Trophoblast cell (in vitro differentiated cells and primary cell): Measurements from ENCODE around the gene TSPAN4. TPM values are rescaled to one million over a fixed set of nuclear protein-coding genes. Genes with fewer than 3 reads are reported as not detected.
A peak's percentile ranks its signal among the peaks of the same experiment; 100 is the strongest.

Experiments used
- DNase-seq, 2 donors: peaks; one replicate each; pipeline ENCODE4 v3.0.0-alpha.2; 2016
- H2AFZ ChIP-seq: 2 replicates; pipeline ENCODE4 v1.6.1; 2013; ENCODE audit warnings: low read length, moderate library complexity, mild to moderate bottlenecking; ENCODE audit not compliant: insufficient read depth, poor library complexity
- H2AK5ac ChIP-seq: 2 replicates; pipeline ENCODE4 v1.6.1; 2013; ENCODE audit warnings: mild to moderate bottlenecking, low read length
- H2BK120ac ChIP-seq: 2 replicates; pipeline ENCODE4 v1.6.1; 2013; ENCODE audit warnings: low read length, mild to moderate bottlenecking, moderate library complexity; ENCODE audit not compliant: insufficient read depth, poor library complexity
- H2BK12ac ChIP-seq: 2 replicates; pipeline ENCODE4 v1.6.1; 2013; ENCODE audit warnings: mild to moderate bottlenecking, low read length, moderate library complexity
- H2BK5ac ChIP-seq: 2 replicates; pipeline ENCODE4 v1.6.1; 2013; ENCODE audit warnings: low read length, low read depth, moderate library complexity, mild to moderate bottlenecking; ENCODE audit not compliant: poor library complexity
- H3K14ac ChIP-seq: 2 replicates; pipeline ENCODE4 v1.6.1; 2013; ENCODE audit warnings: mild to moderate bottlenecking, low read length
- H3K18ac ChIP-seq: 2 replicates; pipeline ENCODE4 v1.6.1; 2013; ENCODE audit warnings: mild to moderate bottlenecking, low read length
- H3K23ac ChIP-seq: 2 replicates; pipeline ENCODE4 v1.6.1; 2013; ENCODE audit warnings: low read length
- H3K27ac ChIP-seq: 2 replicates; pipeline ENCODE4 v1.5.1; 2013; ENCODE audit warnings: low read depth, mild to moderate bottlenecking, inconsistent platforms, low read length, moderate library complexity
- H3K27me3 ChIP-seq: 2 replicates; pipeline ENCODE4 v1.6.1; 2013; ENCODE audit warnings: inconsistent platforms, mild to moderate bottlenecking, low read length, moderate library complexity; ENCODE audit not compliant: insufficient read depth
- H3K36me3 ChIP-seq, 2 experiments: 1 replicate in 1 of 2; 2 replicates in 1 of 2; pipeline ENCODE4 v1.6.1; 2013; ENCODE audit warnings: low read length in 2 of 2, mild to moderate bottlenecking in 2 of 2, moderate library complexity in 1 of 2; ENCODE audit not compliant: insufficient read depth in 2 of 2, control insufficient read depth in 1 of 2
- H3K4ac ChIP-seq: 2 replicates; pipeline ENCODE4 v1.6.1; 2013; ENCODE audit warnings: low read depth, mild to moderate bottlenecking, low read length, moderate library complexity
- H3K4me1 ChIP-seq, 2 experiments: 1 replicate in 1 of 2; 2 replicates in 1 of 2; pipeline ENCODE4 v1.6.1; 2013; ENCODE audit warnings: low read length in 2 of 2, mild to moderate bottlenecking in 2 of 2, moderate library complexity in 1 of 2; ENCODE audit not compliant: insufficient read depth in 2 of 2, control insufficient read depth in 1 of 2
- H3K4me2 ChIP-seq: 2 replicates; pipeline ENCODE4 v1.6.1; 2013; ENCODE audit warnings: inconsistent platforms, mild to moderate bottlenecking, low read length, moderate library complexity
- H3K4me3 ChIP-seq: 2 replicates; pipeline ENCODE4 v1.5.1; 2013; ENCODE audit warnings: mild to moderate bottlenecking, low read depth, low read length, inconsistent platforms
- H3K79me1 ChIP-seq: one replicate; pipeline ENCODE4 v1.6.1; 2013; ENCODE audit warnings: low read length
- H3K79me2 ChIP-seq: 2 replicates; pipeline ENCODE4 v1.6.1; 2013; ENCODE audit warnings: low read length, mild to moderate bottlenecking; ENCODE audit not compliant: control insufficient read depth, insufficient read depth, poor library complexity
- H3K9ac ChIP-seq: 2 replicates; pipeline ENCODE4 v1.6.1; 2013; ENCODE audit warnings: mild to moderate bottlenecking, low read length
- H3K9me3 ChIP-seq: 2 replicates; pipeline ENCODE4 v1.6.1; 2013; ENCODE audit warnings: low read depth, mild to moderate bottlenecking, control low read depth, inconsistent platforms, low read length; ENCODE audit not compliant: insufficient read depth
- H4K12ac ChIP-seq: 2 replicates; pipeline ENCODE4 v1.6.1; 2013; ENCODE audit warnings: low read depth, mild to moderate bottlenecking, low read length, moderate library complexity
- H4K8ac ChIP-seq: 2 replicates; pipeline ENCODE4 v1.6.1; 2013; ENCODE audit warnings: low read depth, mild to moderate bottlenecking, low read length, moderate library complexity
- H4K91ac ChIP-seq: one replicate; pipeline ENCODE4 v1.6.1; 2013; ENCODE audit warnings: low read depth, mild to moderate bottlenecking, low read length, moderate library complexity
- WGBS: extraction: QIAGEN DNeasy Blood & Tissue Kit; methylation state at CpG from one replicate; pipeline ENCODE4 v1.1.7; 2013; ENCODE audit warnings: missing lambda C conversion rate; ENCODE audit not compliant: insufficient read length, insufficient coverage; ENCODE audit errors: extremely low coverage; 5-methylcytosine and 5-hydroxymethylcytosine counted together
- polyA plus RNA-seq: library from polyadenylated mRNA; stranded (reverse); fragments of 200-250 nt; gene quantifications from 2 replicates; pipeline ENCODE4 v1.2.3, GENCODE V29; 2013

Gene TSPAN4, protein sequence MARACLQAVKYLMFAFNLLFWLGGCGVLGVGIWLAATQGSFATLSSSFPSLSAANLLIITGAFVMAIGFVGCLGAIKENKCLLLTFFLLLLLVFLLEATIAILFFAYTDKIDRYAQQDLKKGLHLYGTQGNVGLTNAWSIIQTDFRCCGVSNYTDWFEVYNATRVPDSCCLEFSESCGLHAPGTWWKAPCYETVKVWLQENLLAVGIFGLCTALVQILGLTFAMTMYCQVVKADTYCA
- 18.2 and 20.5 TPM in 2 replicates for polyA plus RNA-seq

DNA sequence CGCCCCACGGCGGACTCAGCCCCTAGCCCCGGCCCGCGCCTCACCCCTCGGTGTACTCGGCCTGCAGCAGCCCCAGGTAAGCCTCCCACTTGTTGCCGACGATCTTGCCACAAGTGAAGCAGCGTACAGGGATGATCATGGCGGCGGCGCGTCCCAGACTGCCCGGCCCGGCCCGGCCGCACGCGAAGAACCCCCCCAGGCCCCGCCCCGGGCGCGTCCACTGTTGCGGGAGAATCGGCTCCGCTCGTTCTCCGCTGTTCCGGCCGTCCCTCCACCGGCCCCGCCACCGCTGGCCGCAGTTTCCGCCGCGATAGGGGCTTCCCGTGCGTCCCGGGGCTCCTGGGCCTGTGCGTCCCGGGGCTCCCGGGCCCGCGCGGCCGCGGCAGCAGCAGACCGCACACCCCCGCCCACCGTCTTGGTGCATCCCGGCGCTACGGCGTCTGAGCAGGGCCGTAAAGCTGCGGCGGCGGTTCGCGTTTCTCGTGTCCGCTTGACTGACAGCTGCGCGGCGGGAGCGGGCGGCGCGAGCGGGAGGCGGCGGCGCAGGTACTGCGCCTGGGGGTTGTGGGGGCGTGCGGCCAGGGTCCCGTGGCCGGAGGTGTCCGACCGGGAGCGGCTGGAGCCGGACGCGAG, at the start of gene TSPAN4, which contains the start of gene POLR2L:
Gene TSPAN4, plus strand, starts transcription at position 483 of the 633 bp plus-strand sequence. CDS start 7,453 bp downstream, outside the sequence.
Gene POLR2L, minus strand, starts transcription at position 160 of the 633 bp plus-strand sequence. Its CDS starts 21 bp downstream, at position 139.
- Histone ChIP-seq H3K18ac (peak within 1 kb of the TSS; percentile 94), H4K12ac (peak within 1 kb of the TSS; percentile 93), H2BK5ac (peak within 1 kb of the TSS; percentile 99), H3K27me3 (no peaks in the 10 kb centered on the region), H3K79me2 (peaks cover 10% of the 10 kb centered on the region), H3K27ac (peak within 1 kb of the TSS; percentile 92), H3K14ac (peak within 1 kb of the TSS; percentile 97), H3K4me2 (peak within 1 kb of the TSS; percentile 88), H3K79me1 (peaks cover 13% of the 10 kb centered on the region), H3K23ac (no peak within 1 kb of the TSS), H3K4ac (peak within 1 kb of the TSS; percentile 84), H3K4me1 (peaks cover 19 to 25% of the 10 kb centered on the region in 2 experiments), H3K9me3 (no peaks in the 10 kb centered on the region), H2BK12ac (peak within 1 kb of the TSS; percentile 87), H2AK5ac (peak within 1 kb of the TSS; percentile 44), H4K91ac (peak within 1 kb of the TSS; percentile 99), H3K36me3 (peaks cover 36 to 39% of the 10 kb centered on the region in 2 experiments), H2AFZ (peak within 1 kb of the TSS; percentile 90), H3K4me3 (peak within 1 kb of the TSS; percentile 97), H3K9ac (peak within 1 kb of the TSS; percentile 93), H4K8ac (peak within 1 kb of the TSS; percentile 98), H2BK120ac (peak within 1 kb of the TSS; percentile 100)
- peak; percentile 71 to 92 for DNase-seq
- WGBS = no CpG with 5 or more reads among the region's 87 CpGs

DNA sequence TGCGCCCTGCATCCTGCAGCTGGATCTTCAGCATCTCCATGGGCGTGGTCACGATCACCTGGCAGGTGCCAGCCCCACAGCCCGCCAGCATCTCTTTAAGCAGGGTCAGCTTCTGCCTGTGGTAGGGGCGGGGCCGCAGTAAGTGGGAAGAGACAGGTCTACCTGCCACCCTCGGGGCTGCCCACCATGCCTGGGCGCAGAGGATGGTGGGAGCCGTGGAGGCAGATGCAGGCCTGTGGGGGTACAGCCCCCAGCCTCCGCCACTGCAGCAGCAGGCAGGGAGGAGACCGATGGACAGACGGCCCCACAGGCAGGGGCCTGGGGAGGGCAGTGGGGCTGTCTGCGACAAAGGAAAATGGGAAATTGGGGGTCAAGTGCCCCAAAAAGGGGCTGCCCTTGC, 49.8 kb upstream of the TSPAN4 start:
- Histone ChIP-seq H2BK5ac (no peak overlapping the region), H3K4me1 (peaks cover 14 to 17% of the 10 kb centered on the region in 2 experiments), H3K9me3 (no peaks in the 10 kb centered on the region), H2BK12ac (no peak overlapping the region), H2BK120ac (no peak overlapping the region), H3K27ac (no peak overlapping the region), H3K27me3 (peaks cover 2% of the 10 kb centered on the region), H3K18ac (no peak overlapping the region), H3K36me3 (peaks cover 36% of the 10 kb centered on the region in 2 experiments), H4K8ac (no peak overlapping the region), H3K23ac (no peak overlapping the region), H2AK5ac (no peak overlapping the region), H3K9ac (no peak overlapping the region), H3K4me2 (no peak overlapping the region), H2AFZ (no peak overlapping the region), H3K79me1 (peaks cover 4% of the 10 kb centered on the region), H3K79me2 (peaks cover 4% of the 10 kb centered on the region), H3K14ac (no peak overlapping the region), H4K91ac (no peak overlapping the region), H3K4ac (no peak overlapping the region), H4K12ac (no peak overlapping the region), H3K4me3 (no peak overlapping the region)
- no peak for DNase-seq
- no CpG with 5 or more reads among the region's 13 CpGs for WGBS

DNA sequence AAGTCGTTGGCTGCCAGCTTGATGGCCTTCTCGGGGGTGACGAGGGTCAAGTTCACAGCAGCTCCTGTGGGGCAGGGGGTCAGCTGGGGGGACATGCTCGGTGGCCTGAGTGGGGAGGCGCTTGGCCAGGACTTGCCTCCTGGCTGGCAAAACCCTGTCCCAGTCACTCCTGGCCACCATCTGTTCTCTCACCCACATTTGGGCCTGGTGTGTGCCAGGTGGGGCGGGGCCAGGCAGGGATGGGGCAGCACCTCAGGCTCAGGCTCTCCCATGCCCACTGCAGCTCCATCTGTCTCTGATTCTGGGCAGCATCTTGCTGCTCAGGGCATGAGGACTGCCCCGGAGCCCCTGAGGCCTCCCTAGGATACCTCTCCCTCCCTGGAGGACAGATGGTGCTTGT, 49.1 kb upstream of the TSPAN4 start:
- H3K27me3 ChIP-seq = peaks cover 2% of the 10 kb centered on the region
- H3K4me3 ChIP-seq = no peak overlapping the region
- H3K79me2 ChIP-seq = peaks cover 6% of the 10 kb centered on the region
- no peak overlapping the region for H3K23ac ChIP-seq
- H3K14ac ChIP-seq = no peak overlapping the region
- no peak overlapping the region for H2AFZ ChIP-seq
- H3K79me1 ChIP-seq = peaks cover 6% of the 10 kb centered on the region
- no peak overlapping the region for H2AK5ac ChIP-seq
- H4K91ac ChIP-seq = no peak overlapping the region
- H3K9ac ChIP-seq = no peak overlapping the region
- H4K12ac ChIP-seq = no peak overlapping the region
- H3K9me3 ChIP-seq = no peaks in the 10 kb centered on the region
- no peak overlapping the region for H2BK120ac ChIP-seq
- H3K4me1 ChIP-seq = peaks cover 17% of the 10 kb centered on the region in 2 experiments
- H3K36me3 ChIP-seq = peaks cover 36% of the 10 kb centered on the region in 2 experiments
- H3K18ac ChIP-seq = no peak overlapping the region
- no peak overlapping the region for H2BK12ac ChIP-seq
- no peak overlapping the region for H3K27ac ChIP-seq
- H3K4ac ChIP-seq = no peak overlapping the region
- no peak for DNase-seq
- no peak overlapping the region for H2BK5ac ChIP-seq
- H3K4me2 ChIP-seq = no peak overlapping the region
- no peak overlapping the region for H4K8ac ChIP-seq
- WGBS = no CpG with 5 or more reads among the region's 7 CpGs

DNA sequence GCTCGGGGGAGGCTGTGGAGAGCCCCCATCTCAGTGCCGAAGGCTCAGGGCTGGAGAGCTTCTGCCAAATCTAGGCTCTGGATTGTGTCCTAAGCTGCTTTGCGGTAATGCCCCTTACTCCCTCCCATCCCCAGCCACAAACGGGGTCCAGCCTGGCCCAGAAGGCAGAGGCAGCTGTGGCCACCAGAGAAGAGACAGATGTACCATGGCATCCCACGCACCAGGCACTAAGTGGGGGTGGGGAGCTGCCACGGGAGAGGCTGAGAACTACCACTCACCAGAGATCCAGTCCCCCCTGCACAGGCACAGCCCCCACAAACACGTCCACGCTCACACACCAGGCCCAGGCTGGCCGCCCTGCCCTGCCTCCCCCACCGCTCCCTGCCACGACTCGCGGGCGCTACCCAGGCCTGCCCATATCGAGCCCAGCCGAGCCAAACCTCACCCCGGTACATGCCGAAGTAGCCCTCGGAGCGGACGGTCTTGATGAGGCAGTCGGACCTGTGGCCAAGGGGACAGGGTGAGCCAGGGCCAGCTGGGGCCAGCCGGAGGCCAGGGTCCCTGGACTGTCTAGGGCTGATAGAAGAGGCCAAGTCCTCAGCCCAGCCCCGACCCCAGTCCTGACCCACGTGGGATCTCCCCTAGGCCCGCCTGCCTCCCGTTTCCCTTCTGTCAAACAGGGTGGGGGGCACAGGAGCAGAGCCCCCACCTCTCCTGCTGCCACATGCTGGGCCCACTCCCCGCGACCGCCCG, 48.5 kb upstream of the TSPAN4 start:
- Histone ChIP-seq H3K23ac (no peak overlapping the region), H3K4ac (no peak overlapping the region), H3K9me3 (no peaks in the 10 kb centered on the region), H3K79me1 (peaks cover 6% of the 10 kb centered on the region), H3K9ac (no peak overlapping the region), H3K14ac (no peak overlapping the region), H3K4me3 (no peak overlapping the region), H3K4me2 (no peak overlapping the region), H3K27ac (no peak overlapping the region), H2BK12ac (no peak overlapping the region), H3K36me3 (peaks cover 40% of the 10 kb centered on the region in 2 experiments), H3K4me1 (peaks cover 17% of the 10 kb centered on the region in 2 experiments), H3K27me3 (peaks cover 2% of the 10 kb centered on the region), H2BK5ac (no peak overlapping the region), H4K12ac (no peak overlapping the region), H4K8ac (no peak overlapping the region), H2AK5ac (no peak overlapping the region), H3K18ac (no peak overlapping the region), H2BK120ac (no peak overlapping the region), H4K91ac (no peak overlapping the region), H3K79me2 (peaks cover 6% of the 10 kb centered on the region), H2AFZ (no peak overlapping the region)
- no CpG with 5 or more reads among the region's 31 CpGs for WGBS
- DNase-seq = no peak
